Upper lobe of right lung (tissue), 1 donor: Measurements from ENCODE around the gene NUPR1. TPM values are rescaled to one million over a fixed set of nuclear protein-coding genes. Genes with fewer than 3 reads are reported as not detected.
"Not testable (repeated sequence)": the region's sequence is repeated elsewhere in the genome, so short reads cannot be mapped to it uniquely, and the experiment has no call there.

Source experiments
- ATAC-seq: fragments of 200-7000 bp; cut with Tn5 transposase; one replicate; pipeline ENCODE4 v1.9.1; 2020; ENCODE audit warnings: mild to moderate bottlenecking, moderate library complexity
- DNase-seq: peaks from one replicate; pipeline ENCODE4 v3.0.0-alpha.2; 2020
- H3K27ac ChIP-seq: fragments of 200-600 bp; one replicate; pipeline ENCODE4 v1.8.0; 2022
- H3K27me3 ChIP-seq: fragments of 200-600 bp; one replicate; pipeline ENCODE4 v1.8.0; 2022; ENCODE audit warnings: mild to moderate bottlenecking
- H3K36me3 ChIP-seq: fragments of 200-600 bp; one replicate; pipeline ENCODE4 v1.8.0; 2022
- H3K4me1 ChIP-seq: fragments of 200-600 bp; one replicate; pipeline ENCODE4 v1.8.0; 2022
- H3K4me3 ChIP-seq: fragments of 200-600 bp; one replicate; pipeline ENCODE4 v1.8.0; 2022; ENCODE audit warnings: mild to moderate bottlenecking
- H3K9me3 ChIP-seq: fragments of 200-600 bp; one replicate; pipeline ENCODE4 v1.8.0; 2022
- intact Hi-C: fragments of 100-400 bp; cut with DNase I; formaldehyde crosslinking; loops from one replicate; pipeline ENCODE4 v1.11.0; 2022
- total RNA-seq: library from RNA; stranded (reverse); fragmentation: NEBNext Ultra II Directional; extraction: Animal tissue kit (Norgen Biotek cat#: 25700); gene quantifications from one replicate; pipeline ENCODE4 v1.2.1, GENCODE V29; 2021
- TF ChIP-seq, protein P1 (sequence below): fragments of 200-600 bp; IDR thresholded peaks from one replicate; pipeline ENCODE4 v1.8.0; 2022; ENCODE audit warnings: antibody characterized with exemption
- donor health status: DM: no; HTN: yes; CAD: no; lungs with severe emphysema.

NUPR1 gene
- total RNA-seq, 1 donor from 2014 or later: 291 TPM

- TF ChIP-seq, protein P1, sequence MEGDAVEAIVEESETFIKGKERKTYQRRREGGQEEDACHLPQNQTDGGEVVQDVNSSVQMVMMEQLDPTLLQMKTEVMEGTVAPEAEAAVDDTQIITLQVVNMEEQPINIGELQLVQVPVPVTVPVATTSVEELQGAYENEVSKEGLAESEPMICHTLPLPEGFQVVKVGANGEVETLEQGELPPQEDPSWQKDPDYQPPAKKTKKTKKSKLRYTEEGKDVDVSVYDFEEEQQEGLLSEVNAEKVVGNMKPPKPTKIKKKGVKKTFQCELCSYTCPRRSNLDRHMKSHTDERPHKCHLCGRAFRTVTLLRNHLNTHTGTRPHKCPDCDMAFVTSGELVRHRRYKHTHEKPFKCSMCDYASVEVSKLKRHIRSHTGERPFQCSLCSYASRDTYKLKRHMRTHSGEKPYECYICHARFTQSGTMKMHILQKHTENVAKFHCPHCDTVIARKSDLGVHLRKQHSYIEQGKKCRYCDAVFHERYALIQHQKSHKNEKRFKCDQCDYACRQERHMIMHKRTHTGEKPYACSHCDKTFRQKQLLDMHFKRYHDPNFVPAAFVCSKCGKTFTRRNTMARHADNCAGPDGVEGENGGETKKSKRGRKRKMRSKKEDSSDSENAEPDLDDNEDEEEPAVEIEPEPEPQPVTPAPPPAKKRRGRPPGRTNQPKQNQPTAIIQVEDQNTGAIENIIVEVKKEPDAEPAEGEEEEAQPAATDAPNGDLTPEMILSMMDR: no peak
- peak; percentile 76 for DNase-seq
- no peaks in the 10 kb centered on the region for H3K9me3 ChIP-seq
- peak overlapping the region; percentile 99 for H3K27ac ChIP-seq
- ATAC-seq: peak; percentile 29
- peaks cover 27% of the 10 kb centered on the region for H3K36me3 ChIP-seq
- H3K4me1 ChIP-seq: peaks cover 15% of the 10 kb centered on the region
- H3K27me3 ChIP-seq: no peaks in the 10 kb centered on the region
- intact Hi-C loops: loop anchor here (10.0 kb wide), 1 partner anchor 53 kb away; no protein-coding TSS in a partner anchor
- peak overlapping the region; percentile 99 for H3K4me3 ChIP-seq
Measured at GRCh38 chr16:28491230-28491969, 47.4 kb downstream of the NUPR1 start.

- Histone ChIP-seq H3K9me3 (no peaks in the 10 kb centered on the region), H3K4me1 (peaks cover 15% of the 10 kb centered on the region), H3K36me3 (peaks cover 73% of the 10 kb centered on the region), H3K27me3 (no peaks in the 10 kb centered on the region), H3K27ac (no peak overlapping the region), H3K4me3 (no peak overlapping the region)
- TF ChIP-seq, protein P1: no peak
- intact Hi-C loops: no loop called here
- no peak for ATAC-seq
- DNase-seq: no peak
Measured at GRCh38 chr16:28486266-28486665, 52.5 kb downstream of the NUPR1 start.

GRCh38 chr16:28483361-28483760 is 55.4 kb downstream of the NUPR1 start:
- H3K36me3 ChIP-seq: peaks cover 93% of the 10 kb centered on the region
- intact Hi-C loops, ATAC-seq: not testable (repeated sequence)

More at GRCh38 chr16:28483361-28483760, 55.4 kb downstream of the NUPR1 start:
- H3K27me3 ChIP-seq, H3K9me3 ChIP-seq, H3K27ac ChIP-seq, DNase-seq, H3K4me3 ChIP-seq, H3K4me1 ChIP-seq: not testable (repeated sequence)

Other genes with a start within 250 kb of the NUPR1 start
- gene SBK1, start 246.4 kb downstream of the NUPR1 start, total RNA-seq: 1.9 TPM
- 3.2 TPM for gene NPIPB6, start 175.5 kb downstream of the NUPR1 start, total RNA-seq
- 25.2 TPM for gene EIF3CL, start 135.1 kb downstream of the NUPR1 start, total RNA-seq
- gene NPIPB7, start 66.6 kb downstream of the NUPR1 start, total RNA-seq: not detected
- gene CLN3, start 46.9 kb downstream of the NUPR1 start, total RNA-seq: 73.7 TPM
- gene APOBR, start 44.3 kb downstream of the NUPR1 start, total RNA-seq: 17.7 TPM
- not detected for gene IL27, start 32.1 kb downstream of the NUPR1 start, total RNA-seq
- gene SGF29, start 14.9 kb upstream of the NUPR1 start, total RNA-seq: 33.5 TPM
- 13.0 TPM for gene SULT1A2, start 58.1 kb upstream of the NUPR1 start, total RNA-seq
- 55.4 TPM for gene SULT1A1, start 71.1 kb upstream of the NUPR1 start, total RNA-seq
- 2.8 TPM for gene NPIPB8, start 99.1 kb upstream of the NUPR1 start, total RNA-seq
- gene EIF3C, start 172.5 kb upstream of the NUPR1 start, total RNA-seq: 507 TPM
- 3.5 TPM for gene NPIPB9, start 212.8 kb upstream of the NUPR1 start, total RNA-seq